ENCODE data around the gene SEBOX. TPM values are rescaled to one million over a fixed set of nuclear protein-coding genes. Genes with fewer than 3 reads are reported as not detected.

The SEBOX gene
- total RNA-seq, 2 experiments from 2014 or later, result not detected

DNA sequence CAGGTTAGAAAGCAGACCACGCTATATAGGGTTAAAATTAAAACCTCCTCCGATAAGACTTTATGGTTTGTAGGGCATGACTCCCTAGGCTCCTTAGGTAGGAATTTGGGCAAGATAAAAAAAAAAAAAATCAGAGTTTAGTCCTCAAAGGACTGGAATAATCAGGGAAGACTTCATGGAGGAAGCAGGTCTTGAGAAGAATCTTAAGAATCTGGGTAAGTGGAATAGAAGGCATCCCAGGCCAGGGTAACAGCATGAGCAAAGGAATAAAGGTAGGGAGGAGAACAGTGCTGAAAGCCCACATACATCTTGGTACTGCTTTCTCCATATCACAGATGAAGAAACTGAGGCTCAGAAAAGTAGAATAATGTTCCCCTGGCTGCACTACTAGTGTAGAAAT, 25.6 kb upstream of the SEBOX start:
- POLR2A ChIA-PET, result no interaction called here
- CTCF ChIA-PET, result no interaction called here
- no peak for DNase-seq
- Mint-ChIP-seq H3K27me3 (no peaks in the 10 kb centered on the region), H3K27ac (no peak overlapping the region), H3K4me1 (peaks cover 4% of the 10 kb centered on the region), H3K9me3 (no peaks in the 10 kb centered on the region), H3K4me3 (no peak overlapping the region), H3K36me3 (ENCODE audit: low read depth) (peaks cover 31% of the 10 kb centered on the region)

DNA sequence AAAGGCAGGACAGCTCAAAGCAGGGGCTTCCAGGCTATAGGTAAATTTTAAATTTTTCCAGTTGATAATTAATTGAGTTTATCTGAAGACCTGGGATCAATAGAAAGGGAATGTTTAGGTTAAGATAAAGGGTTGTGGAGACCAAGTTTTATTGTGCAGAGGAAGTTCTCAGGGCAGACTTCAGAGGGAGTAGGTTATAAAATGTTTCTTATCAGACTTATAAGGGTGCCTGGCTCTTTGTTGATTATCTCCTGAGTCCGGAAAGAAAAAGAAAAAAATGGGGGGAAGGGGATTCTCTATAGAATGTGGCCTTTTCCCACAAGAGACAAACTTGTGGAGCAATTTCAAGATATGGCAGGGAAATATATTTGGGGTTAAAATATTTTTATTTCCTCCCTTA, 25.1 kb upstream of the SEBOX start:
- ChIA-PET CTCF (no interaction called here), POLR2A (no interaction called here)
- Mint-ChIP-seq H3K4me3 (no peak overlapping the region), H3K9me3 (no peaks in the 10 kb centered on the region), H3K4me1 (peaks cover 8% of the 10 kb centered on the region), H3K36me3 (ENCODE audit: low read depth) (peaks cover 31% of the 10 kb centered on the region), H3K27ac (peak overlapping the region; percentile 33), H3K27me3 (no peaks in the 10 kb centered on the region)
- DNase-seq, result no peak

DNA sequence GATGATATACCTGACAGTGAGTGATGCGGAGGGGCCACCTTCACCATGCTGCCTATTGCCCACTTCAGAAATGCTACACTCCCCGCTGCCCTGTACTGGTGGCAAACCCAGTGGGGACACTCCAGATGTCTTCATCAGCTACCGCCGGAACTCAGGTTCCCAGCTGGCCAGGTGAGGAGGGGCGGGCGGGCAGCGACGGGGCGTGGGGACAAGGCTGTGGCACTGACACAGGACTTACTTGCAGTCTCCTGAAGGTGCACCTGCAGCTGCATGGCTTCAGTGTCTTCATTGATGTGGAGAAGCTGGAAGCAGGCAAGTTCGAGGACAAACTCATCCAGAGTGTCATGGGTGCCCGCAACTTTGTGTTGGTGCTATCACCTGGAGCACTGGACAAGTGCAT, 23.1 kb upstream of the SEBOX start:
- H3K27ac Mint-ChIP-seq, result no peak overlapping the region
- H3K4me1 Mint-ChIP-seq, result peaks cover 20% of the 10 kb centered on the region
- H3K36me3 Mint-ChIP-seq (ENCODE audit: low read depth), result peaks cover 23% of the 10 kb centered on the region
- ChIA-PET POLR2A (no interaction called here), CTCF (interaction anchor here (1.3 kb wide), 1 partner anchor 13 kb away, joined by 3 read pairs; no protein-coding TSS in a partner anchor)
- no peaks in the 10 kb centered on the region for H3K9me3 Mint-ChIP-seq
- H3K4me3 Mint-ChIP-seq, result no peak overlapping the region
- H3K27me3 Mint-ChIP-seq, result no peaks in the 10 kb centered on the region
- no peak for DNase-seq

DNA sequence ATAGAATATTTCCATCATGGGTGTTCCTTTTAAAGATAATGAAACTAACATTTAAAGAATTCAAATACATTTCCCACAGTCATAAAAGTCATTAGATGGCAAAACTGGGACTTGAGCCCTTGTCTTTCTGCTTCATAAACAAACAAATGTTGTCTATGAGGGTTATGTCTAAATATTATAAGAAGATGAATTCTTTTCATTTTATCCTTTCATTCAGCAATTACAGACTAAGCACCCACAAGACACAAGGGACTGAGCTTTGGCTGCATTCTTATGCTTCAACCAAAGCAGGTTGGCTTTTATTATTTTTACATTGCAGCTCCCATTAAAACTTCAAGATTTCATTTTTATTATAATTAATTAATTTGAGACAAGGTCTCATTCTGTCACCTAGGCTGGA, 21.4 kb upstream of the SEBOX start:
- ChIA-PET CTCF (interaction anchor here (0.7 to 2.1 kb wide), 3 partner anchors 9 to 114 kb away, joined by 3 to 7 read pairs (median 3); partner anchors contain the start of gene POLDIP2), POLR2A (no interaction called here)
- H3K4me1 Mint-ChIP-seq, result peaks cover 22% of the 10 kb centered on the region
- H3K27ac Mint-ChIP-seq, result no peak overlapping the region
- no peaks in the 10 kb centered on the region for H3K9me3 Mint-ChIP-seq
- H3K36me3 Mint-ChIP-seq (ENCODE audit: low read depth), result peaks cover 20% of the 10 kb centered on the region
- H3K4me3 Mint-ChIP-seq, result no peak overlapping the region
- DNase-seq, result no peak
- no peaks in the 10 kb centered on the region for H3K27me3 Mint-ChIP-seq

DNA sequence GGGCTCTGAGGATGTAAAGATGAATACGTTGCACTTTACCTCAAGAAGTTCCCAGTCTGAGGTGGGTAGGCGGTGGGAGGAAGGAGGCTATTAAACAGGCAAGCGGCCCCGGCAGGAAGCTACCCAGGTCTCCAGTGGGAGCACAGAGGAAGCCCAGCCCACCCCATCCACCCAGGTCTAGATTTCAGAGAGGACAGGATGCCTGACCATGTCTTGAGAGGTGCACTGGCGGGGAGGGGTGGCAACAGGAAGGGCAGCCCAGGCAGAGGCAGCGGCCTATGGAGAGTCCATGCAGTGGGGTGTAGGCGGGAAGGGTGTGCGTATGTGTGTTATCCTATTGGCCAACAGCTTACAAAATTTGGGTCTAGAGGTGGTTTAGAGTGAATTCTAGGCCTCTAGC, 20.4 kb upstream of the SEBOX start:
- no peak for DNase-seq
- peaks cover 22% of the 10 kb centered on the region for H3K4me1 Mint-ChIP-seq
- H3K27me3 Mint-ChIP-seq, result no peaks in the 10 kb centered on the region
- peaks cover 18% of the 10 kb centered on the region for H3K36me3 Mint-ChIP-seq (ENCODE audit: low read depth)
- POLR2A ChIA-PET, result interaction anchor here (1.0 kb wide), 1 partner anchor 15 kb away, joined by 3 read pairs; no protein-coding TSS in a partner anchor
- CTCF ChIA-PET, result interaction anchor here (0.5 to 2.1 kb wide), 4 partner anchors 8 to 390 kb away, joined by 3 to 7 read pairs (median 5); partner anchors contain the start of gene POLDIP2
- no peaks in the 10 kb centered on the region for H3K9me3 Mint-ChIP-seq
- peak overlapping the region; percentile 71 for H3K27ac Mint-ChIP-seq
- peak overlapping the region; percentile 88 for H3K4me3 Mint-ChIP-seq

DNA sequence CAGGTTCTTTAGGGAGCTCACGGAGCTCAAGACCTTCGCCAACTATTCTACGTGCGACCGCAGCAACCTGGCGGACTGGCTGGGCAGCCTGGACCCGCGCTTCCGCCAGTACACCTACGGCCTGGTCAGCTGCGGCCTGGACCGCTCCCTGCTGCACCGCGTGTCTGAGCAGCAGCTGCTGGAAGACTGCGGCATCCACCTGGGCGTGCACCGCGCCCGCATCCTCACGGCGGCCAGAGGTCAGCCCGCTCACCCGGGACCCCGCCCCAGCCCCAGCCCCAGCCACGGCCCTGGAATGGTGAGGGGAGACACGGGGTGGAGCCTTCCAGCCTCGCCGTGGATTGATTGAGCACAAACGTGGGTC, 20.0 kb upstream of the SEBOX start:
- H3K27ac Mint-ChIP-seq, result peak overlapping the region; percentile 86
- peaks cover 15% of the 10 kb centered on the region for H3K36me3 Mint-ChIP-seq (ENCODE audit: low read depth)
- H3K4me3 Mint-ChIP-seq, result peak overlapping the region; percentile 88
- CTCF ChIA-PET, result interaction anchor here (1.6 to 2.1 kb wide), 3 partner anchors 18 to 32 kb away, joined by 4 to 12 read pairs (median 7); partner anchors contain the start of gene POLDIP2
- DNase-seq, result no peak
- H3K27me3 Mint-ChIP-seq, result no peaks in the 10 kb centered on the region
- peaks cover 22% of the 10 kb centered on the region for H3K4me1 Mint-ChIP-seq
- POLR2A ChIA-PET, result interaction anchor here (1.0 kb wide), 1 partner anchor 15 kb away, joined by 3 read pairs; no protein-coding TSS in a partner anchor
- no peaks in the 10 kb centered on the region for H3K9me3 Mint-ChIP-seq

DNA sequence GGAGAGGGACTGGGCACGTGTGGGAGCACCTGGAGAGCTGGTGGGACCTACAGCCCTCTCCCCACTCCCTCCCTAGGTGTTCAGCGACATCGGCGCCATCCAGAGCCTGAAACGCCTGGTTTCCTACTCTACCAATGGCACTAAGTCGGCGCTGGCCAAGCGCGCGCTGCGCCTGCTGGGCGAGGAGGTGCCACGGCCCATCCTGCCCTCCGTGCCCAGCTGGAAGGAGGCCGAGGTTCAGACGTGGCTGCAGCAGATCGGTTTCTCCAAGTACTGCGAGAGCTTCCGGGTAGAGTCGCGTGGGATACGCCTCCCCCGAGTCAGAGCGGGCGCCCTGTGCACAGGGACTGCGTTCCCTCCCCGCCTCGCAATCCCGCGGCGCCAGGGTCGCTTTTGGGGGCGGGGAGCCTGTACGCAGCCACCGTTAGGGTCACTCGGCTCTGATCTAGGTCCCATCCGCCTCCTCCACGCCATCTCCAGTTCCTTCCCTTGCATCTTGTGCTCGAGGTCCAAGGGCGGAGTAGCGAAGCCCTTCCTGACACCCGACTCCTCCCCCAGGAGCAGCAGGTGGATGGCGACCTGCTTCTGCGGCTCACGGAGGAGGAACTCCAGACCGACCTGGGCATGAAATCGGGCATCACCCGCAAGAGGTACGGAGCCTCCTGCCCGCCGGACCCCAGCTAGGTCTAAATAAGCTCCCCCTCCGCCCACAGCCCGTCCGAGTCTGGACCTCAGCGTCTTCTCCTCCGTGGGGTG, 19.5 kb upstream of the SEBOX start:
- peaks cover 22% of the 10 kb centered on the region for H3K4me1 Mint-ChIP-seq
- no peaks in the 10 kb centered on the region for H3K9me3 Mint-ChIP-seq
- POLR2A ChIA-PET, result interaction anchor here (0.6 to 1.4 kb wide), 3 partner anchors 13 to 49 kb away, joined by 3 to 4 read pairs (median 3); partner anchors contain the start of genes IFT20, SARM1 and TNFAIP1
- peak; percentile 79 for DNase-seq
- no peaks in the 10 kb centered on the region for H3K27me3 Mint-ChIP-seq
- peak overlapping the region; percentile 88 for H3K4me3 Mint-ChIP-seq
- CTCF ChIA-PET, result interaction anchor here (1.6 to 2.3 kb wide), 4 partner anchors 13 to 33 kb away, joined by 4 to 12 read pairs (median 7); partner anchors contain the start of genes POLDIP2, SARM1 and VTN
- peaks cover 10% of the 10 kb centered on the region for H3K36me3 Mint-ChIP-seq (ENCODE audit: low read depth)
- peak overlapping the region; percentile 86 for H3K27ac Mint-ChIP-seq

DNA sequence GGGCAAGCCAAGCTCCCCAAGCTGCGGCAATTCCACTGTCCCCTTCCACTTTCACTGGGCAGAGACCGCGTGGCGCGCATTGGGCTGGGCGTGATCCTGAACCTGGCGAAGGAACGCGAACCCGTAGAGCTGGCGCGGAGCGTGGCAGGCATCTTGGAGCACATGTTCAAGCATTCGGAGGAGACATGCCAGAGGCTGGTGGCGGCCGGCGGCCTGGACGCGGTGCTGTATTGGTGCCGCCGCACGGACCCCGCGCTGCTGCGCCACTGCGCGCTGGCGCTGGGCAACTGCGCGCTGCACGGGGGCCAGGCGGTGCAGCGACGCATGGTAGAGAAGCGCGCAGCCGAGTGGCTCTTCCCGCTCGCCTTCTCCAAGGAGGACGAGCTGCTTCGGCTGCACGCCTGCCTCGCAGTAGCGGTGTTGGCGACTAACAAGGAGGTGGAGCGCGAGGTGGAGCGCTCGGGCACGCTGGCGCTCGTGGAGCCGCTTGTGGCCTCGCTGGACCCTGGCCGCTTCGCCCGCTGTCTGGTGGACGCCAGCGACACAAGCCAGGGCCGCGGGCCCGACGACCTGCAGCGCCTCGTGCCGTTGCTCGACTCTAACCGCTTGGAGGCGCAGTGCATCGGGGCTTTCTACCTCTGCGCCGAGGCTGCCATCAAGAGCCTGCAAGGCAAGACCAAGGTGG, 16.3 kb upstream of the SEBOX start:
- Mint-ChIP-seq H3K4me1 (peaks cover 25% of the 10 kb centered on the region), H3K36me3 (ENCODE audit: low read depth) (peaks cover 3% of the 10 kb centered on the region), H3K4me3 (no peak overlapping the region), H3K27me3 (no peaks in the 10 kb centered on the region), H3K27ac (no peak overlapping the region), H3K9me3 (no peaks in the 10 kb centered on the region)
- ChIA-PET POLR2A (no interaction called here), CTCF (interaction anchor here (1.3 to 2.3 kb wide), 2 partner anchors 9 to 23 kb away, joined by 3 to 8 read pairs; no protein-coding TSS in a partner anchor)
- DNase-seq, result peak; percentile 20

DNA sequence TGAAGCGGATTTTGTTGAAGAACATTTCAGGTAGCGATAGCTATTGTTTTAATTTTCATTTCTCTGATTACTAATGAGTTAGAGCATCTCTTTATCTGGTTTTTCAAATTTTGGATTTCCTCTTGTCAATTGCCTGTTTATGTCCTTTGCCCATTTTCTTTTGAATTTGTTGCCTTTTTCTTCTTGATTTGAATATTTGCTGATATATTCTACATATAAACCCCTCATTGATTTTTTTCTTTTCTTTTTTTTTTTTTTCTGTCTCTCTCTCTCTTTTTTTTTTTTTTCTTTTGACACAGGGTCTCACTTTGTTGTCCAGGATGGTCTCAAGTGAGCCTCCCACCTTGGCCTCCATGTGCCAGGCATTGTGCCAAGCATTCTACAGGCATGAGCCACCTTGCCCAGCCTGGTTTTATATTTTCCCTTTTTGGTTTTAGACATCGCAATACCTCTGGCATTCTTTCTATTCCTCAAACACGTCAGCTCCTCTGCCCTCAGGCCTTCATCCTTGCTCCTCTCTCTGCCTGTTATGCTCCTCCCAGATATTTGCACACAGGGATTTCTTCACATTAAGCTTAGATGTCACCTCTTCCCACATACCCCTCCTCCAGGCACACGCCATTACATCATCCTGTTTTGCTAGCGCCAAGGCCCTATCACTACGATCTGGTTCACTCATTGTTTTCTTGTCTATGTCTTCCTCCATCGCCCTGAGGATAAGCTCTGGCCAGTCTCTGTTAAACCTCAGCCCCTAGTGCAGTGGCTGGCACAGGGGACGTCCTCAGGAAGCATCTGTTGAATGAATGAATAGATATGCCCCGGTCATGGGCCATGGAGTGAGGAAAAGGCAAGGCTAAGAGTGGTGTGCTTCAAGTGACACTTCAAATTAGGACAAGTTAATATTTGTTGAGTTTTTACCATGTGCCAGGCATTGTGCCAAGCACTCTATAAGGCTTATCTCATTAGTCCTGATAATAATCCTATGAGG, 15.1 kb upstream of the SEBOX start:
- Mint-ChIP-seq H3K9me3 (no peaks in the 10 kb centered on the region), H3K36me3 (ENCODE audit: low read depth) (peaks cover 1% of the 10 kb centered on the region), H3K27ac (no peak overlapping the region), H3K27me3 (no peaks in the 10 kb centered on the region), H3K4me3 (no peak overlapping the region), H3K4me1 (peaks cover 17% of the 10 kb centered on the region)
- CTCF ChIA-PET, result interaction anchor here (1.3 to 2.3 kb wide), 2 partner anchors 7 to 21 kb away, joined by 3 to 8 read pairs; no protein-coding TSS in a partner anchor
- POLR2A ChIA-PET, result interaction anchor here (0.7 kb wide), 1 partner anchor 13 kb away, joined by 4 read pairs; no protein-coding TSS in a partner anchor
- DNase-seq, result no peak

DNA sequence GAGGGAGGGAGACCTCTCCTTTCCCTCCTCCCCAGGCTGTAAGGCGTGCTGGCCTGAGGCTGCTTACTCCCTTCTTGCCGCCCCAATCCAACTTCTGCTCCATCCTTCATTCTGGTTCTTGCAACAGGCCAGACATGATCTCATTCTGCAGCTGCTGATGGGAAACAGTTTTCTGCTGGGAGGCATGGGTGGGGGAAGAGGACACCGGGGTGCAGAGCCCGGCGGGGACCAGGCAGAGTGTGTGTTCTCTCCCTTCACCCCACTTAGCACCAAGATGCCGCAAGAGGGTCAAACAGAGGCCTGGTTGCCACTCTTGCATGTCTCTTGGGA, 7.9 kb upstream of the SEBOX start:
- ChIA-PET CTCF (interaction anchor here (1.2 kb wide), 1 partner anchor 8 kb away, joined by 3 read pairs; no protein-coding TSS in a partner anchor), POLR2A (no interaction called here)
- H3K27me3 Mint-ChIP-seq, result no peaks in the 10 kb centered on the region
- H3K9me3 Mint-ChIP-seq, result no peaks in the 10 kb centered on the region
- peaks cover 25% of the 10 kb centered on the region for H3K4me1 Mint-ChIP-seq
- H3K36me3 Mint-ChIP-seq (ENCODE audit: low read depth), result peaks cover 2% of the 10 kb centered on the region
- H3K27ac Mint-ChIP-seq, result peak overlapping the region; percentile 75
- H3K4me3 Mint-ChIP-seq, result peak overlapping the region; percentile 73
- DNase-seq, result no peak

DNA sequence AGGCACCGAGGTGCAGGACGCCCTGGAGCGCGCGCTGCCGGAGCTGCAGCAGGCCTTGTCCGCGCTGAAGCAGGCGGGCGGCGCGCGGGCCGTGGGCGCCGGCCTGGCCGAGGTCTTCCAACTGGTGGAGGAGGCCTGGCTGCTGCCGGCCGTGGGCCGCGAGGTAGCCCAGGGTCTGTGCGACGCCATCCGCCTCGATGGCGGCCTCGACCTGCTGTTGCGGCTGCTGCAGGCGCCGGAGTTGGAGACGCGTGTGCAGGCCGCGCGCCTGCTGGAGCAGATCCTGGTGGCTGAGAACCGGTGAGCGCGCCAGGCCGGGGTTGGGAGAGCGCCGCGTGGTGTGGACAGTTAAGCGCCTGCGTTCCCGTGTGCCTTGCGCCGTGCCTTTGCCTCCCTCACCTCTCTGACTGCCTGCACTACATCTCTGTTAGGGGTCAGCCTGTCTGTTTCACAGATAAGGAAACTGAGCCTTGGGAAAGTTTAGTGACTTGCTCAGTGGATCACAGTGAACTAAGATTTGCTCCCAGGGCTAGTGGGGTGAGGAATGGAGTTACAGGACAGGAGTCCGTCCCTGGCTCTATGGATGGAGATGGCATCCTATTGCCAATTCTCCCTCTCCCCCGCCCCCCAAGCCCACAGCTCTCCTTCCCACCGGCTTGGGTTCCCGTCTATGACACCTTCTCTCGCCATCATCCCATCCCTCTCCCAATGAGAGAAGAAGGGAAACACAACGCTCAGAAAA, 7.4 kb upstream of the SEBOX start:
- Mint-ChIP-seq H3K4me1 (peaks cover 25% of the 10 kb centered on the region), H3K27ac (peak overlapping the region; percentile 75), H3K4me3 (peak overlapping the region; percentile 73), H3K9me3 (no peaks in the 10 kb centered on the region), H3K36me3 (ENCODE audit: low read depth) (peaks cover 2% of the 10 kb centered on the region), H3K27me3 (no peaks in the 10 kb centered on the region)
- POLR2A ChIA-PET, result no interaction called here
- CTCF ChIA-PET, result interaction anchor here (1.2 to 2.2 kb wide), 2 partner anchors 9 to 11 kb away, joined by 3 to 7 read pairs; no protein-coding TSS in a partner anchor
- peak; percentile 14 for DNase-seq
